GM19438 (cell line): Measurements from ENCODE around the gene LBX1.

Experiments
- ATAC-seq: cut with Tn5 transposase; IDR thresholded peaks from one replicate; pipeline ENCODE4 v1.9.1; 2021; ENCODE audit warnings: low read depth; ENCODE audit not compliant: unreplicated experiment

The LBX1 gene

DNA sequence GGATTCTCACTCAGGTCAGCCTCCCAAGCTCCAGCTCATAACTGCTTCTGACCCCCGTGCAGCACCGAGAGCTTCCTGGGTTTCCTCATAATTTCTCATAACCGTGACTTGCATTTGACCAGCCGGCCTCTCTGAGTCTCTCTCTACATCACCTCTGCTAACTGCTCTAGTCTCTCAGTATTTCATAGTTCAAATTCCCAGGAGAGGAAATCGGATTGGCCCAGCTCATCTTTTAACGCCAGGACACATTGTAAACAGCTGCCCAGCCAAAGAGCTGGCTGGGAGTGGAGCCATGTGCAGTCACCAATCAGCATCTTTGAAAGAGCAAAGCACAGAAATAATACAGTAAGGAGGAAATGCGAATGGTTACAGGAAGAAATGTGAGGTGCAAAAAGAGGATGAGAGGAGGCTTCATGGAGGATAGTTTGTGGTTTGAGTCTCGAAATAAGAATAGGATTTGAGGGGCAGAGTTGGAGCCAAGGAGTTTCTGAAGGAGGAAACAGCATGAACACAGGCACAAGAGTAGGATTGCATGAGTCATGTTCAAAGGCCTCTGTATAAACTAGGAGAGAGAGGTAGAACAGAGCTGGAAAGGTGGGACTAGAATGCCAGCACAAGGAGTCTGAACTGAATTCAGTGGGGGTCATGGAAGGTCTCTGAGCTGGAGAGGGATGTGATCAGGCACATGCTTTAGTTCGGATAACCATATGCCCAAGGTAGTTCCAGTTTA is 15.2 kb upstream of the LBX1 start:
- ATAC-seq, result no peak

DNA sequence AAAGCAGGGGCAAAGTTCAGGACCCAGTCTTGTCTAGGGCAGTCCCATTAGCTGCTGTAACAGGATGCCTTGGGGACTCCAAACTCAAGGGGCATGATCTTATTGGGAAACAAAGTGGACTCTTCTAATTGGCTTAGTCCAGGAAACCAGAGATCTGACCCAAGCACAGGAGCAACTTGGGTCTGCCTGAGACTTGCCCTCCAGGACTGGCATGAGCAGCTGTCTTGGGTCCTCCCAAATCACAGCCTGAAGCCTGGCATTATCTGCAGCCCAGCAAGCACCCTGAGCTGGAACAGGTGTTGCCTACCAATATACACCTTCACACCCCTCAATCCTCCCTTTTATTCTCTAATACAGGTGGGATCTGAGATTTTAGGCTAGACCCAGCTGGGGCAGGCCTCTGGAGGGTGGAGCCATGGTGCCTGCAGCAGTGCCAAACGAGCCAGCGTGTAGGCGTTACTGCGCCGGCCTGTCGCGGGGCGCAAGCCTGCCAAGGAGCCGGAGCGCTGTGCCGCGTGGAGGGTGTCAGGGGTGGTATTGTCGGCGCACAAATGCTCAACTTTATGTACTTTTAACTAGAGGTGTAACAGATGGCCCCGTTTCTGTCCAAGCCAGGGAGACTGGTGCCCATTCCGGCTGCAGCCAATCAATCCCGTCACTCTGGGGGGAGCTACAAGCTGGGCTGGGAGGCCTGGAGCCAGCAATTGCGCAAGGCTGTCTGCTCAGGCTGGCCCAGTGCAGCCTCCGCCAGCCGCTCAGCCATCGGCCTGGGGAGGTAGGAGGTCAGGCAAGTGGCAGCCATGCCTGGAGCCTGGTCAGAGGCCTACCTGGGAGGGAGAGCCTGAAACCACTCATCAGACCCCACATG is 12.8 kb upstream of the LBX1 start:
- no peak for ATAC-seq

DNA sequence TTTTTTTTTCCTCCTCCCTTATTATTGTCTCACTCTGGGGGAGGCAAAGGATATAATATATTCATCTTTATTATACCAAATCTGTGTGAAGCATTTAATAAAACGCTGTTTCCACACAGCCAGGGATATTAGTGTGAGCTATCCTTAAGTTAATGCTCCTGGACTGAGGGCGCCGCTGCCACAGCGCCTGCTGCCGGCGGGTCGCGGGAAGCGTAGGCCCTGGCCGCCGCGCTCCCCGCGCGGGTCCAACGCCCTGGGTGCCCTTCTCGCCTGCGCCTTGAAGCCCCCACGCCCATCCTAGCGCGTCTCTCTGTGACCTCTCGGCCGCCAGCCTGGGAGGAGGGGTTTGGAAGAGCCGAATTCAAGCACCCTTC is 9.5 kb upstream of the LBX1 start:
- no peak for ATAC-seq

DNA sequence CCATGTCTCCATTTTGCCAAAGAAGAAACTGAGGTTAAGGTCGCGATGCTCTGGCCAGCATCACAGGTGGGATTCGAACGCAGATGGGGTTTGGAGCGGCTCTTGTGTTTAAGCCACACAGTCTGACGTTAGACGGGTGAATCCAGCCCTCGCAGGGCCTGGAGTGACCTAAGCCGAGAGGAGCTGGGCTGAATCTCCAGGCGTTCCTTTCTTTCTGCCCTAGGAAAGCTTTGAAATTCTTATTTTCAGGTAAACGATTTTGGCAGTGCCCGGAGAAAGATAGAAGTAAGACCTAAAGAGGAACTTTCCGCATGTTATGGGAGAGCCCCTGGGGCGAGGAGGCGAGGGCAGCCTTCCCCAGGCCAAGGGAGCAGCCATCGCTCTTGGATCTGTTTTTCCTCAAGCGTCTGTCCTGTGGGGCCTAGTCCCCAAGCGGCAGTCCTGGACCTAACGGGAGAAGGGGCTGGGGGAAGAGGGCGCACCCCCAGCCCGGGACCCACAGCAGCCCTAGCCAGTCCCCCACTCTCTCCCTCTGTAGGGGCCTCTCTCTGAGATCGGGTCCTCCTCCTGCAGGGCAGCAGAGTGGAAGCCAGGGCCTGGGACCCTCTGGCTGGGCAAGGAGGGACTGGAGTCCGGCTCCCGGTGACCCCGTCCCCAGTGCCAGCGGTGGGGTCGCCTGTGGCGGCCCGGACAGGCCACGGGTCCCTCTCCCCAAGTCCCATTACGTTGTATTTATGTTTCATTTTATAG is 8.9 kb upstream of the LBX1 start:
- no peak for ATAC-seq

DNA sequence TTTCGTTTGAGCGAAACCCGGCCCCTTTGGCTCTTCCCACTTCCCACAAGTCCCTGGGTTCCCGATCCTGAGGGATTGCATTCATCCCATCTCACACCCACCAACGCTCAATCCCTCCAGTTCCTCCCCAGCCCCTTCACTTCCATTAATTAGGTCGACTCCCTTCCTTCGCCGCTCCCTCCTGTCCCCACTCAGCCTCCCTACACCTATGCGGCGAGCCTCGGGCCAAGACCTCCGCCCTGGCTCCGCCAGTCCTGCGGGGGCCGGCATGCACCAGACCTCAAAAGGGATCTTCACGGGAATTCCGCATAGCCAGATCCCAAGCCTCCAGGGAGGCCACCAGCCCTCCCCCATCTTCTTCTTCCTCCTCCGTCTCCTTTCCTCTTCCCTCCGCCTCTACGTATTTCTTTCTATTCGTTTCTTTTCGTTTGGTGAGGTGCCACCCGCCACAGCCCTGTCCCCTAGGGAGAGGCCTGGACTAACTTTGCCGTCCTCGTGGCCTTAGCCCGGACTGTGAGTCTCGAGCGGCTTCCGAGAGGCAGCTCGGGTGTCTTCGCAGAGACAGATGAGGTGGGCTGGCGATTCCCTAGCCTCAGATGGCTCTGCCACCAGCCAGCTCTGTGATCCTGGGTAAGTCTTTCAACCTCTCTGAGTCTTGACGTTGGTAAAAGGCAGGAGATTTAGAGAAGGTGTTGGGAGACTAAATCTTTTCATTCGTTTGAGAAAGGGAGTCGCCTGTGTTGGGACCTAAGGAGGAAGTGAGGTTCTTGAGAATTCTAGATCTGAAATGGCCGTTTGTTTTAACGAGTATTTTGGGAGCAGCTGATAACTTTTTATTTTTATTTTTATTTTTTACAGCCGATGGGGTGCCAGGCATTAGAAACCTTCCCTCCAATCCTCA is 8.1 kb upstream of the LBX1 start:
- no peak for ATAC-seq

DNA sequence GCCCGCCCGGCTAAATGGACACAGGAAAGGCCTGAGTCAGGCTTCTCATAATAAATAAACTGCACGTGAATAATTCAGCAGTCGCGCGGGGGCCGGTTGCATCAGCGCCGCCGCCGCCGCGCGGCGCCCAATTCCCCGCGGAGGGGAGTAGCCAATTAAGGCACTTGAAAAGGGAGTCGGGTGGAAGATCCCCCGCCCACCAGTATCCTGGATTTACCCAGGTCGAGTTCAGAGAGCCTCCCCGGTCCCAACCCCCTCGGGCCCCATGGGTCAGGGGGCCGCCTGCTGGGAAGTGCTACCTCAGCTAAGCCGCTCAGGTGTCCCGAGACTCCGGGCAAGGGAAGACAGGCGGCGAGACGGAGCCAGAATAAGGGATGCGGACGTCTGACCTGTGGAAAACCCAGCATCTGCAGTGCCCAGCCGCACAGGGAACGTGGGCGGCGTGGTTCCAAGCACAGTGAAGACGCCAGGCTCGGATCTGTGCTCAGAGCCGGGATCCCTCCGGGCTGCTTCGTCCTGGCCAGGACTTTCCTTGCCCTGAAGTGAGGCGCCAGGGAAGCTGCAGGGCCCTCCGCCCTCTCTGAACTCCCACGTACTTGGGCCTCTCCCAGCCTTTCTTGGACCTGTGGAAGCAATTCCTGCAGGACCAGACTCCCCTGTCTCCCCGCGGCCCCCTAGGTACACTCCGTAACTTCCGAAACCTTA is 7.3 kb upstream of the LBX1 start:
- ATAC-seq, result no peak

DNA sequence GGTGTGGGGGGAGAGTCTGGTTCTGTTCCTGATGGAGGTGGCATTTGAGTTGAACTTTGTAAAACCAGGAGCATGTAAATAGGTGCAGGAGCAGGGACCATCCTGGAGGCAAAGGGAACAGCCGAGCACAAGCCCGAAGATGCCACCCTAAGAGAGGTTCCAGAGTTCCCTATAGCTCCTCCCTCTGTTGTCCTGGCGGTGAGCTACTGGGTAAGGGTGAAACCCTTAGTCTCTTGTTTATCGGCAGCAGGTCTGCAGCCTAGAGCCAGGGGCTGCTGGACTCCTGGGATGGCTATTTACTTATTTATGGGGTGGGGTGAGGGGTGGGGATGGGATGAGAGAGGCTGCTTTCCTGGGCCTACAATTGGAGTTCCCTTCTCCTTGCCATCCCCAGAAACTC is 6.5 kb upstream of the LBX1 start:
- ATAC-seq, result no peak

DNA sequence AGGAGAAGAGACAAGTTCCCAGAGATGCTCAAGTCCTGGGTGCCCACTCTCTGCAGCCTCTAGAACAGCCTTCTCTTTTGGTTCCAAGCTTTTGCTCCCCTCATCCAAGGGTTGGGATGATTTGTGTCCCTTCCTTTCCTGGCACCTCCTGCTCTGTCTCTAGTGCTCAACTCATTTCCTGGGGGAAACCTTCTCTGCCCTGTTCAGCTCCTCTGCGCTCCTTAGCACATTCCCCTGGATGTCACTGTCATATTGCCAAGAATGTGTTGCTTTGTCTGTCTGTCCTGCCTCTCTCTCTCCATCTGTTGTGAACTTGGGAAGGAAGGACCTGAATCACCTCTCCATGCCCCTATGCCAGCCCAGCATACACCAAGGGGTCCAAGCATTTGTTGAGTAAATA is 5.1 kb upstream of the LBX1 start:
- ATAC-seq, result no peak

DNA sequence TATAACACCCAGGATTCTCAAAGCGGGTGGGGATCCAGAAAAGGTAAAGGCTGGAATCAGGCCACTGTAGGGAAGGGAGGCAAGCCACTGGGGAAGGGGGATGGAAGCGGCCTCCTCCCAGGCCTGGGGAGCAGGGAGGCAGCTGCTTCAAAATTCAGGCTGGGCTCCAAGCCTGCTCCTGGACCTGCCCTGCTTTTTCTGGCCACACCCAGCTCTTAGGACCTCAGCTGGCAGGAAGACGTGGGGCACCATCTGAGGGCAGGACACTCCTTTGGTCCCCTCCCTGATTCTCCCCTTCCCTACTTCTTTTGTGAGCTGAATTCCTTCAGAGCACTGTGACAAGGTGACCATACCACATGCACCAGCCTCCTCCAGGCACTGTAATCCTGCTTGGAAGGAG is 4.6 kb upstream of the LBX1 start:
- ATAC-seq, result no peak

DNA sequence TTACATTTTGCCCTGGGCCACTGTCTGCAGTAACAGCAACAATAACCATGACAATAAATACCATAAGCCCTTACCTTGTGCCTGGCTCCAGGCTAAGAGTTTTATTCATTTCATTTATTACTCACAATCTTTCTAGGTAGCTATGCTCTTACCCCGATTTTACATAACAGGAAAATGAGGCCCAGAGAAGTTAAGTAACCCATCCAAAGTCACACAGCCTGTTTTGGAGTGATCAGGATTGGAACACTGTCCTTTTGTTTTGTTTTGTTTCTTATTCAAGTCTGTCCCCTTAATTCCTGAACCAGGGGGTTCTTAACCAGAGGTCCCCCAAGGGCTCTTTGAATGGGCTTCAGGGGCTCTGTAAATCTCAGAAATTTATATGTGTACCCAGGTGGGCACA is 4.2 kb upstream of the LBX1 start:
- no peak for ATAC-seq

DNA sequence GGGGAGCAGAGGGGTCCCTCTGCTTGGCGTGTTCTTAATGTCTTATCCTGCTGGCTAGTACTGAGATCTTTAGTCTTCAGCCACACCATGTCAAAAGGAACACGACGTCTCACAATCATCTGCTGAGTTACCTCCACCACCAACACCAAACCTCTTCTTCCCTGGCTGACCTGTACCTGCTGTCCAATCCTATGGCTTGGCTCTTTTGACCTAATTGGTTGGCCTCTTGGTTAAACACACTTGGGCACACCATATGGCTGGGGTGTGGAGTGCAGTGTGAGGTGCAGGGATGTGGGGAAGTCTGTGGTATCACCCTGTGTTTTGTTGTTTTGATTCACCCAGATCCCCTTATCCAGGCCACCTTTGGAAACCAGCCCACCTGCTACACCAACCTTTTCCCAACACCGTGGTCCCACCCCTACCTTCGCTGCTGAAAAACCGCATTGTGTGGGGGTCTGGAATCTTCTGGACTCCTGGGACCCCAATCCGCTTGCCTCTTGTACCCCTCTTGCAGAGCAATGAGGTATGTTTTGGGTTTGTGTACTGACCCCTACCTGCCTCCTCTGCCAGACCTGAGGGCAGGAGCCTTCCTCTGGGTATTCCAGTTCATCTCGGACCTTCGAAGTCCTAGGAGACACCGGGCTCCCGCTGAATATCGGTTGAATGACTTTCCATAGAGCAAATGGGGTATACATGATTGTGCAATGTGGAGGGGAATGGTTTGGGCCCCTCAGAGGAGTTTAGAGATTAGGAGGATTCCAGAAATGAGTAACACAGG is 2.8 kb upstream of the LBX1 start:
- no peak for ATAC-seq

DNA sequence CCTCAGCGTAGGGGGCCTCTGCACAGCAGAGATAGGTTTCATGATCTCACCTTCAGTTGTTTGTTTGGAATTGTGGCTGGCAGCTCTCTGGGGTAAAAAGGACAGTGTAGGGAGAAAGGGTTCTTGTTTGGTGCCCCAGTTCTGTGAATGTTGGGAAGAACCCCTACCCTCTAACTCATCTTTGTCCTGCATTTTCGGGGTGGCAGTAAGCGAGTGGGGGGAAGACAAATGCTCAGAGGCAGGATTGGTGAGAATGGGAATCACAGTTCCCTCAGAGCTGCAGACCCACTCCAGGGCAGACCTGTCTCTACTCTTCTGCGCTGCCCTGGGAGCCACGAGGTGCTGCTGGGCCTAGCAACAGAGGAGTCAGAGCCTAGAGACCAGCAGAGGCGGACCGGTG is 1.8 kb upstream of the LBX1 start:
- no peak for ATAC-seq

DNA sequence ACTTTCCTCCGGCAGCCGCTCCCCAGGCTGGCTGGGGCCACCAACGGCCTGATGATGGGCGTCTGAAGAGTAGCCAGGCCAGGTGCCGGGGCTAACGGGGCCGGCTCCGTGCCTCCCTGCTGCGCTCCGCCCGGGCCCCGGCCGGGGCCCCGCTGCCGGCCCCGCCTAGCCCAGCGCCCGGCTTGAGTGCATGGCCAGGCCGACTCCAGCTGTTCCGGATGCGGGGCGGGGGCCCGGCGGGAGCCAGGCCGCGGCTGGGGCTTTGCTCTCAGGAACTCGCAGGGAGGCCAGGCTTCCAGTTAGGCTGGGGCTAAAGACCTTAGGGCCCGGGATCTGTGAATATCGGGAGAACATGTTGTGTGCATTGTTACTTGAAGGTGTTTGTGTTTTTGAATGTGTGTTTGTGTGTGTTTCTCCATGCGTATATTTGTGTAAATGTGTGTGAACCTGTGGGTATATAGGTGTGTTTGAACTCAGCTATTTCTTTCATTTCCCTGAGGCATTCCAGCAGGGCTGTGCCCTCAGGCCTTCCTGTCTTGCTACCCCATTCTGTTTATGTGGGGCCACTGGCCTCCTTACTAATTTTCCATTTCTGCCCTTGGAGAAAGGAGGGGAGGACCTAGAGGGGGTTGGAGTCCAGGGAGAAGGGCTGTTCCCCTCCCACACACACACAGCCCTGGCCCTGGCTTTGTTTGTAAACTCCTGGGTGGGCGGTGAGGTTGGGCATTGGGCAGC is 1.1 kb upstream of the LBX1 start:
- ATAC-seq, result no peak

DNA sequence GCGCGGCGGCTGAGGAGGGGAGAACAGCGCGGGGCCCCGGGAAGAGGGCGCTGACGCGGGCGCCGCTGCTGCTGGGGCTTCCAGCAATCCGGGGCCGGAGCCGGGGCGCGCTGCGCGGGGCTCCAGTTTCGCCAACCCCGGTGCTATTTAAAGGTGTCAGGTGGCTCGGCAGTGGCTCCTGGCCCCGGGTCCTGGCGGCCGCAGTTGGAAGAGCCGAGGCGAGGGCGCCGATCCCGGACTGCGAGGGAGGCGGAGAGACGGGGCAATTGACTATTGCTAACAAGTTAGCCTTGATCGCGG is 347 bp downstream of the LBX1 start:
- no peak for ATAC-seq

DNA sequence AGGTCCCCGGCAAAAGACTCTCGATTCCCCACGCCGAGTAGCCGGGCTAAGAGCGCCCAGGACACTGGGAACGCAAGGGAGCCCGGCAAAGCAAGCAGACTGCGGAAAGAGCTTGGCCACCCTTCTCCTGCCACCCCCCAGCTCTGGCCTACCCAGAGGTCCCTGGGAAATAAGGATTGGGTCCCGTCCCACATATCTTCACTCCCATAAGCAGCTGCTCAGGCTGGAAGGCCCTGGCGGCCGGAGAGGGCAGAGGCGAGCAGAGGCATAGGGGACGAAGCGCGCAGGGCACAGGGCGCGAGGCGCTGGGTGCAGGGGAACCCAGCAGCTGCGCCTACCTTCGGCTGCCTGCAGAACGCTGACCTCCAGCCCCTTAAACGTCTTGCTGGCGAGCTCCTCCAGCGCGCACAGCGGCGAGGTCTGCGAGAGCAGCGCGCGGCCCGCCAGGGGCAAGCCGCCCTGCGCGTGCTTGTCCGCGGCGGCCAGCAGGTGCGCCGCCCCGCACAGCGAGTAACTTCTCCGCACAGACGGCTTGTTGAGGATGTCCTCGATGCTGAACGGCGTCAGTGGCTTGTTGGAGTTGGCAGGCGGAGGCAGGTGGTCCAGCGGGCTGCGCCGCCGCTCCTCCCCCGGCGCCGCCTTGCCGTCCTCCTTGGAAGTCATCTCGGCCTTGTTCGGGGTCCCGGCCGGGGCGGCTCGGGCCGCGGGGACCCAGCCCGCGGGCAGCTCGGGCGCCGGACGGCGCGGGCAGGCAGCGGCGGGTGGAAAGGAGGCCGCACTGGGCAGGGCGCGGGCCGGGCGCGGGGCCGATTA is 904 bp downstream of the LBX1 start:
- ATAC-seq, result no peak

DNA sequence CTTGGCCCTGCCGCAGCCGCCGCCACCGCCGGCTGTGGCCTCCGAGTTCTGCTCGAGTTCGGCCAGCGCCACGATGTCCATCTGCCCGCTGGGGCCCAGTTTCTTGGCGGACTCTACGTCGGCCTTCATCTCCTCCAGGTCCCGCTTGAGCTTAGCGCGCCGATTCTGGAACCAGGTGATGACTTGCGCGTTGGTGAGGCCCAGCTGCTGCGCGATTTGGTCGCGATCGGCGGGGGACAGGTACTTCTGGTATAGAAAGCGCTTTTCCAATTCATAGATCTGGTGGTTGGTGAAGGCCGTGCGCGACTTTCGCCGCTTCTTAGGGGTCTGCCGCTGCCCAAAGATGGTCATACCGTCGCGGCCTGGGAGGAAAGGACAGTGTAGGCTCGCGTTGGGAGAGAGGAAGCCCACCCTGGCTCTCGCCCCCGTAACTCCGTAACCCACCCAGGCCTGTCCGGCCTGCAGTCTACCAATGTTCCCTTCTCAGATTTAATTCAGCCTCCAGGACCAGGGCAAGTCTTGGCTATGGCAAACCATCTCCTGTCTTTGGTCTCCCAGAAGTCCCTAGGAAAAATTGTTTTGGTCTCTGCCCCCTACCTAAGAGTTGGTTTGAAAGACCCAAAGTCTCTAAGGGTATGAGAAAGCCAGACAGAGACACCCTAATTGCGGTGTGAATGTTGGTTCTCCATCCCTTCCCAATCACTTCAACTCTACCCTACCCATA is 1.7 kb downstream of the LBX1 start:
- no peak for ATAC-seq
